ENCODE data around the gene PFKFB4.
"Not testable (repeated sequence)": the region's sequence is repeated elsewhere in the genome, so short reads cannot be mapped to it uniquely, and the experiment has no call there.

PFKFB4 gene

DNA sequence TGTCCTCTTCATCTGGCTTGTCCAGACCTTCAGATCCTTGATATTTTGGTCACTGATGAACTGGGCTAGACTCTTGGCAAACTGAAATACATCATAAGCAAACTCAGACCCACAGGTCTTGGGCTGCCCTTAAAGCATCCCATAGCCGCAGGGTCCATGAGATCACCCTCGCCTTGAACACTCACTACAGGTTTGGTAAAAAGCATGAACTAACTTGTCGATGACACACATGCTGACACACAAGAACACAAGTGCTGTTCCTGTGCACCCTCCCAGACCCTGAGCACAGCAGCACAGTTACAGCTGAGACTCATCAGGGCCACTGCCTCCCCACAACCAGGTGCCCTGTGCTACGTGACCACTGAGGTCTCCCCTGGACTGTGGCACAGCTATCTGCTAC, 21.0 kb downstream of the PFKFB4 start:
- no peak overlapping the region for H3K4me3 Mint-ChIP-seq
- H3K27ac Mint-ChIP-seq: no peak overlapping the region
- H3K36me3 Mint-ChIP-seq (ENCODE audit: low read depth): peaks cover 14% of the 10 kb centered on the region
- H3K9me3 Mint-ChIP-seq: no peaks in the 10 kb centered on the region
- H3K4me1 Mint-ChIP-seq (ENCODE audit: low read depth): no peaks in the 10 kb centered on the region
- no peaks in the 10 kb centered on the region for H3K27me3 Mint-ChIP-seq

GRCh38 chr3:48532977-48533337, 23.6 kb downstream of the PFKFB4 start:
- Mint-ChIP-seq H3K4me3 (no peak overlapping the region), H3K27me3 (no peaks in the 10 kb centered on the region), H3K27ac (no peak overlapping the region), H3K36me3 (ENCODE audit: low read depth) (peaks cover 10% of the 10 kb centered on the region), H3K9me3 (no peaks in the 10 kb centered on the region), H3K4me1 (ENCODE audit: low read depth) (no peaks in the 10 kb centered on the region)

- H3K27me3 Mint-ChIP-seq: no peaks in the 10 kb centered on the region
- no peak overlapping the region for H3K4me3 Mint-ChIP-seq
- H3K9me3 Mint-ChIP-seq: no peaks in the 10 kb centered on the region
- no peaks in the 10 kb centered on the region for H3K4me1 Mint-ChIP-seq (ENCODE audit: low read depth)
- H3K27ac Mint-ChIP-seq: no peak overlapping the region
- peaks cover 8% of the 10 kb centered on the region for H3K36me3 Mint-ChIP-seq (ENCODE audit: low read depth)
Observed at GRCh38 chr3:48532271-48532976, 24.2 kb downstream of the PFKFB4 start.

DNA sequence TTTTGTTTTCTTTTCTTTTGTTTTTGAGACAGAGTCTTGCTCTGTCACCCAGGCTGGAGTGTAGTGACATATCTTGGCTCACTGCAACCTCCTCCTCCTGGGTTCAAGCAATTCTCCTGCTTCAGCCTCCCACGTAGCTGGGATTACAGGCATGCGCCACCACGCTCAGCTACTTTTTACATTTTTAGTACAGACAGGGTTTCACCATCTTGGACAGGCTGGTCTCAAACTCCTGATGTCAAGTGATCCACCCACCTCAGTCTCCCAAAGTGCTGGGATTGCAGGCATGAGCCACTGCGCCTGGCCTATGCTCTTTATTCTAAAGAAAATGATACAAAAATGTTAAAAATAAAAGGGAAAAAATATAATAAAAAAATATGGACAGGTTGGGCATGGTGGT, 25.9 kb downstream of the PFKFB4 start:
- H3K4me3 Mint-ChIP-seq; H3K9me3 Mint-ChIP-seq; H3K36me3 Mint-ChIP-seq (ENCODE audit: low read depth); H3K4me1 Mint-ChIP-seq (ENCODE audit: low read depth); H3K27ac Mint-ChIP-seq; H3K27me3 Mint-ChIP-seq: not testable (repeated sequence)

DNA sequence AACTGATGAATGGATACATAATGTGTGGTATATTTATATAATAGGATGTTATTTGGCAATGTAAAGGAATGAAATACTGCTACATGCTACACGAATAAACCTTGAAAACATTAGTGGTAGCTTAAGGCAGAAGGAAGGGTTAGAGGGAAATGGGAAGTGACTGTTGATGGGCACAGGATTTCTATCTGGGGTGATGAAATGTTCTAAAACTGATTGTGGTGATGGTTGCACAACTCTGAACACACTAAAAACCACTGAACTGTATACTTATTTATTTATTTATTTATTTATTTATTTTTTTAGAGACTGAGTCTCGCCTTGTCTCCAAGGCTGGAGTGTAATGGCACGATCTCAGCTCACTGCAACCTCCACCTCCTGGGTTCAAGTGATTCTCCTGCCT, 27.8 kb downstream of the PFKFB4 start:
- no peaks in the 10 kb centered on the region for H3K27me3 Mint-ChIP-seq
- no peak overlapping the region for H3K4me3 Mint-ChIP-seq
- H3K27ac Mint-ChIP-seq: no peak overlapping the region
- no peaks in the 10 kb centered on the region for H3K4me1 Mint-ChIP-seq (ENCODE audit: low read depth)
- H3K36me3 Mint-ChIP-seq (ENCODE audit: low read depth): peaks cover 3% of the 10 kb centered on the region
- H3K9me3 Mint-ChIP-seq: no peaks in the 10 kb centered on the region

DNA sequence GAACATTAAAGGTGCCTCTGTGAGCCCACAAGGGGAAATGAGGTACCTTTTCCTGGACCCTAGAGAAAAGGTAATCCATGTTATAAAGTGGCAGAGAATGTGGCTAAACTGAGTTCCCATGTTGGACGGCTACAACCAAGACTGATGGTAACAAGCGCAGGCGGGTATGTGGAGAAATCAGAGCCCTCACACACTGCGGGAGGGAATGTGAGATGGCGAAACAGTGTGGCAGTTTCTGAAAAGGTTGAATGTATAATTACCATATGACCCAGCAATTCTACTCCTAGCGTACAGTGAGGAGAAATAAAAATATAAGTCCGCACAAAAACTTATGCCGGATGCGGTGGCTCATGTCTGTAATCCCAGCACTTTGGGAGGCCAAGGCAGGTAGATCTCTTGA, 28.6 kb downstream of the PFKFB4 start:
- Mint-ChIP-seq H3K36me3 (ENCODE audit: low read depth) (peaks cover 3% of the 10 kb centered on the region), H3K27me3 (no peaks in the 10 kb centered on the region), H3K4me1 (ENCODE audit: low read depth) (no peaks in the 10 kb centered on the region), H3K27ac (no peak overlapping the region), H3K9me3 (no peaks in the 10 kb centered on the region), H3K4me3 (no peak overlapping the region)

- Mint-ChIP-seq H3K27me3 (no peaks in the 10 kb centered on the region), H3K4me1 (ENCODE audit: low read depth) (no peaks in the 10 kb centered on the region), H3K9me3 (no peaks in the 10 kb centered on the region), H3K4me3 (no peak overlapping the region), H3K36me3 (ENCODE audit: low read depth) (peaks cover 3% of the 10 kb centered on the region), H3K27ac (no peak overlapping the region)
Observed at GRCh38 chr3:48524970-48525369, 31.6 kb downstream of the PFKFB4 start.

DNA sequence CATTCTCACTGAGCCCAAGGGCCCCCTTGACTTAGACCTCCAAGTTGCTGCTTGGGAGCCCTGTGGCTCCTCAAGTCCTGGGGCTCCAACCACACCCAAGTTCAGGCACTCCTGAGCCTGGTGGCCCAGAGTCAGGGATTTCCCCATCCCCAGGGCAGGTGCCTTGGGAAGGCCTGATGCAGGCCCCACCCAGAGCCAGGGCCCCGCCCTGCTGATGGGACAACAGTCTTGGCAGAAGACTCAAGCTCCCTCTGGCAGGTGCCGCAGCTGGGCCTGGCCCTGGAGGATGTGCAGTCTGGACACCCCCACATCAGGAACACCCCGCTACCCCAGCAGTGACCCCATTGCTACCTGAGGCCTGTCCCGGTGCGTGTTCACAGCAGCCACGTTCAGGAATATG, 35.0 kb downstream of the PFKFB4 start:
- Mint-ChIP-seq H3K27ac (no peak overlapping the region), H3K27me3 (no peaks in the 10 kb centered on the region), H3K9me3 (no peaks in the 10 kb centered on the region), H3K4me3 (no peak overlapping the region), H3K4me1 (ENCODE audit: low read depth) (peaks cover 24% of the 10 kb centered on the region), H3K36me3 (ENCODE audit: low read depth) (no peaks in the 10 kb centered on the region)

DNA sequence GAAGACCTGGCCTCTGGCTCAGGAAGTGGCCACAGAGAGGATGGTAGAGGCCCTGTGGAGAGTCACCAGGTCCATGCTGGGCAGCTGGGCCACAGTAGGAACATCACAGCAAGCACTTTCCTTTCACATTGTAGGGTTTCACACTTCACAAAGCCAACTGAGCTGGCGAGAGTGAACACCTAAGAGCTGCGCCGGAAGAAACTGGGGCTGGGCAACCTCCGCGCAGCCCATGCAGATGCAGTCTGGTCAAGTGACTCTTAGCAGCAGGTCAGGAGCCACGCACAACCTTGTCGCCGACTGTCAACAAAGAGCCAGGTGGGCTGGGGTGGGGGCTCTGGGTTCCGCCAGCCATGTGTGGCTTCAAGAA, 37.3 kb downstream of the PFKFB4 start:
- H3K9me3 Mint-ChIP-seq: no peaks in the 10 kb centered on the region
- no peak overlapping the region for H3K4me3 Mint-ChIP-seq
- H3K4me1 Mint-ChIP-seq (ENCODE audit: low read depth): peaks cover 46% of the 10 kb centered on the region
- H3K36me3 Mint-ChIP-seq (ENCODE audit: low read depth): no peaks in the 10 kb centered on the region
- H3K27ac Mint-ChIP-seq: no peak overlapping the region
- H3K27me3 Mint-ChIP-seq: no peaks in the 10 kb centered on the region

DNA sequence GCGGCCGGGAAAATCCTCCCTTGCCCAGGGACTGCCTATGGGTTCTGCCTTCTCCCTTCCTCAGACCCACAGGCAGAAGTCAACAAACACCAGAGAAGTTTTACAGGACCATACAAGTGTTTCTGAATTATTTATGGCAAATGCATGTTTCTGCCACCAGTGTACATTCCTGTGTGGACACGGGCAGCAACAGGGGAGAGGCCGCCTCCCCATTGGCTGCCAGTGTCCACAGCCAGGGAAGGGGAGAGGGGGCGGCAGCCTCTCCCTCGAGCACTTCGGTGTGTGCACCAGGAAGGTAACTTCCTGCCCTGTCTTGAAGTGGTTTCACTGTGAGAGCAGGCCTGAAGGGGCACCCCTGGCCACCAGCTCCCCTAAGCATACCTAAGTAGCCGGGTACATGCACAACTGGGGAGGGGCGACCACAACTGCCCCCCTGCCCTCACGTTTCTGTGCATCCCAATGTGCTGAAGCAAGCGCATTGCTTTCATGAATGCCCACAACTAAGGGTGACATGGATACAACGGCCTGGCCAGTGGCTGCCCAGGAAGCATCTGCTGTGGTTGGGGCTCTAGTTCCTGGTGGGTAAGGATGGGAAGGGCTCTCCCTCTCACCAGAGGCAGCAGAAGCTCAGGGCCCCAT, 37.8 kb downstream of the PFKFB4 start:
- no peak overlapping the region for H3K27ac Mint-ChIP-seq
- no peaks in the 10 kb centered on the region for H3K9me3 Mint-ChIP-seq
- no peaks in the 10 kb centered on the region for H3K36me3 Mint-ChIP-seq (ENCODE audit: low read depth)
- no peak overlapping the region for H3K4me3 Mint-ChIP-seq
- H3K27me3 Mint-ChIP-seq: no peaks in the 10 kb centered on the region
- peaks cover 50% of the 10 kb centered on the region for H3K4me1 Mint-ChIP-seq (ENCODE audit: low read depth)

GRCh38 chr3:48518069-48518468, 38.5 kb downstream of the PFKFB4 start:
- Mint-ChIP-seq H3K4me3 (no peak overlapping the region), H3K9me3 (no peaks in the 10 kb centered on the region), H3K36me3 (ENCODE audit: low read depth) (no peaks in the 10 kb centered on the region), H3K27me3 (no peaks in the 10 kb centered on the region), H3K27ac (no peak overlapping the region), H3K4me1 (ENCODE audit: low read depth) (peaks cover 50% of the 10 kb centered on the region)

DNA sequence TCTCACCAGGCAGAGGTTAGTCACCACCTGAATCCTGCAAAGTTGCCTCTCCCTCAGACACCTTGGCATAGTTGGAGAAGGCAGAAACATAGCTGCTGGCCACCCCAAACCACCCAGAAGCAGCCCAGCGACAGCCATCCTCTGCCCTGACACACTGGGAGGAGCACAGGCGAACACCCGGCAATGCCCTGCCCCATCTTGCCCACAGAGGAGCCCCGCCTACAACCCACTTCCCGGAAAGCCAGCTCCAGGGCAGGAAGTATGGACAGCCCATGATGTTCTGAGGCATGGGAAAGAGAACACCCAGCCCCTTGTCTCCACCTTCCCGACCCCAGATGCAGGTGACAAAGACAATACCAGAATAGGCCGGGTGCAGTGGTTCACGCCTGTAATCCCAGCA, 40.0 kb downstream of the PFKFB4 start:
- peaks cover 50% of the 10 kb centered on the region for H3K4me1 Mint-ChIP-seq (ENCODE audit: low read depth)
- H3K36me3 Mint-ChIP-seq (ENCODE audit: low read depth): no peaks in the 10 kb centered on the region
- no peak overlapping the region for H3K4me3 Mint-ChIP-seq
- H3K9me3 Mint-ChIP-seq: no peaks in the 10 kb centered on the region
- no peaks in the 10 kb centered on the region for H3K27me3 Mint-ChIP-seq
- no peak overlapping the region for H3K27ac Mint-ChIP-seq

DNA sequence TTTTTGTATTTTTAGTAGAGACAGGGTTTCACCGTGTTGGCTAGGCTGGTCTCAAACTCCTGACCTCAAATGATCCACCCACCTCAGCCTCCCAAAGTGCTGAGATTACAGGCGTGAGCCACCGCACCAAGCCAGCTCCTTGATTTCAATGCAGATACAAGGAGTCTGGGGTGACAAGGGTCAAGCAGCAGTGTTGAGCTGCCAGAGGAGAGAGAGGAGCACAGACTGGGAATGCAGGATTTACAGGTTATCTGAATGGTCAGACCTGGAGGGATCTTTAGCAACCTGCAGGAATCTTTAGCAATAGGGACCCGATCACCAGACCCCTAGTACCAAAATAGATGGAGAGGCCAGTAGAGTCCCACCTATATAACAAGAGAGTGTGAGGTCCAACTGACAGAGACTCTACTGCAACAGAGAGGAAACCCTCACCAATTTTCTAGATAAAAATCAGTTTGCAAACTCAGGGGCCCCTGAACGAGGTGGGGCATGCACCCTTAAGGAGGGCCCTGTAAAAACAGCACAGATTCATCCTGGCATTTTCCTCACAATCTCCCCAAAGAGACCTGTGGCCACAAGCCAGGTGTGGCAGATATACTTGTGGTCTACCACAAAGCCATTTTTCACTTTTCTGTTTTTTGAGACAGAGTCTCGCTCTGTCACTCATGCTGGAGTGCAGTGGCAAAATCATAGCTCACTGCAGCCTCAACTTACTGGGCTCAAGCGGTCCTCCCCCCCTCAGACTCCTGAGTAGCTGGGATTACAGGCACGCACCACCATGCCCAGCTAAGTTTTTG, 42.0 kb downstream of the PFKFB4 start:
- Mint-ChIP-seq H3K27me3 (no peaks in the 10 kb centered on the region), H3K4me3 (no peak overlapping the region), H3K4me1 (ENCODE audit: low read depth) (peaks cover 48% of the 10 kb centered on the region), H3K36me3 (ENCODE audit: low read depth) (no peaks in the 10 kb centered on the region), H3K9me3 (no peaks in the 10 kb centered on the region), H3K27ac (no peak overlapping the region)

- peaks cover 39% of the 10 kb centered on the region for H3K4me1 Mint-ChIP-seq (ENCODE audit: low read depth)
- H3K4me3 Mint-ChIP-seq: no peak overlapping the region
- H3K27ac Mint-ChIP-seq: no peak overlapping the region
- no peaks in the 10 kb centered on the region for H3K9me3 Mint-ChIP-seq
- H3K36me3 Mint-ChIP-seq (ENCODE audit: low read depth): no peaks in the 10 kb centered on the region
- no peaks in the 10 kb centered on the region for H3K27me3 Mint-ChIP-seq
Observed at GRCh38 chr3:48511551-48511950, 45.1 kb downstream of the PFKFB4 start.

- Mint-ChIP-seq H3K4me1 (ENCODE audit: low read depth) (peaks cover 38% of the 10 kb centered on the region), H3K27ac (peak overlapping the region; percentile 79), H3K9me3 (no peaks in the 10 kb centered on the region), H3K4me3 (peak overlapping the region; percentile 20), H3K27me3 (no peaks in the 10 kb centered on the region), H3K36me3 (ENCODE audit: low read depth) (no peaks in the 10 kb centered on the region)
Observed at GRCh38 chr3:48507256-48508061, 49.1 kb downstream of the PFKFB4 start.
